WERI-Rb-1 (cell line): Measurements from ENCODE around the gene RALGAPA2.

Source experiments
- DNase-seq: peaks from one replicate; pipeline ENCODE4 v3.0.0-alpha.2; 2020
- H3K27ac ChIP-seq: fragments of 250-450 bp; sonication (Bioruptor Pico); 2 replicates; pipeline ENCODE4 v1.5.1; 2020; ENCODE audit warnings: mild to moderate bottlenecking, moderate library complexity
- H3K27me3 ChIP-seq: fragments of 250-450 bp; sonication (Bioruptor Pico); 2 replicates; pipeline ENCODE4 v1.5.1; 2021; ENCODE audit warnings: mild to moderate bottlenecking, low read depth, moderate library complexity; ENCODE audit not compliant: insufficient read depth, severe bottlenecking
- H3K36me3 ChIP-seq: fragments of 250-450 bp; sonication (Bioruptor Pico); 2 replicates; pipeline ENCODE4 v1.5.1; 2020; ENCODE audit warnings: mild to moderate bottlenecking, moderate library complexity
- H3K4me3 ChIP-seq: 2 replicates; pipeline ENCODE4 v1.5.1; 2011; ENCODE audit warnings: low read depth, mild to moderate bottlenecking, control low read depth, low read length
- H3K9me3 ChIP-seq: fragments of 250-450 bp; sonication (Bioruptor Pico); 2 replicates; pipeline ENCODE4 v1.5.1; 2021; ENCODE audit warnings: mild to moderate bottlenecking, moderate library complexity; ENCODE audit not compliant: severe bottlenecking
- CTCF ChIP-seq: IDR thresholded peaks from 2 replicates; pipeline ENCODE4 v1.5.1; 2011; ENCODE audit warnings: low read depth, mild to moderate bottlenecking, control low read depth, inconsistent platforms, low read length

Gene RALGAPA2

GRCh38 chr20:20456741-20457140, 255.7 kb downstream of the RALGAPA2 start:
- TF ChIP-seq CTCF, result no peak
- Histone ChIP-seq H3K27ac (no peak overlapping the region), H3K27me3 (no peaks in the 10 kb centered on the region), H3K9me3 (no peaks in the 10 kb centered on the region), H3K4me3 (no peak overlapping the region), H3K36me3 (no peaks in the 10 kb centered on the region)
- DNase-seq, result no peak

GRCh38 chr20:20455926-20456325, 256.5 kb downstream of the RALGAPA2 start:
- Histone ChIP-seq H3K9me3 (no peaks in the 10 kb centered on the region), H3K36me3 (no peaks in the 10 kb centered on the region), H3K27me3 (no peaks in the 10 kb centered on the region), H3K4me3 (no peak overlapping the region), H3K27ac (no peak overlapping the region)
- no peak for TF ChIP-seq CTCF
- DNase-seq, result no peak

GRCh38 chr20:20454850-20455627, 257.4 kb downstream of the RALGAPA2 start:
- no peak for TF ChIP-seq CTCF
- Histone ChIP-seq H3K4me3 (peak overlapping the region; percentile 26), H3K27me3 (no peaks in the 10 kb centered on the region), H3K36me3 (no peaks in the 10 kb centered on the region), H3K9me3 (no peaks in the 10 kb centered on the region), H3K27ac (peak overlapping the region; percentile 62)
- peak; percentile 93 for DNase-seq

- Histone ChIP-seq H3K27me3 (no peaks in the 10 kb centered on the region), H3K36me3 (no peaks in the 10 kb centered on the region), H3K27ac (peak overlapping the region; percentile 58), H3K9me3 (no peaks in the 10 kb centered on the region), H3K4me3 (no peak overlapping the region; the same call in 1 of the 2 replicates)
- 0 out of 2 replicates have a peak, but pooled peaks have one; percentile 1 for TF ChIP-seq CTCF
- no peak for DNase-seq
Measured at GRCh38 chr20:20454367-20454766, 258.1 kb downstream of the RALGAPA2 start.

- Histone ChIP-seq H3K27ac (peak overlapping the region; percentile 30), H3K4me3 (peak overlapping the region; percentile 1; the same call in 1 of the 2 replicates), H3K9me3 (no peaks in the 10 kb centered on the region), H3K27me3 (no peaks in the 10 kb centered on the region), H3K36me3 (no peaks in the 10 kb centered on the region)
- TF ChIP-seq CTCF, result peak; percentile 47; the same call in 1 of the 2 replicates
- peak; percentile 94 for DNase-seq
Measured at GRCh38 chr20:20452254-20452676, 260.2 kb downstream of the RALGAPA2 start.

GRCh38 chr20:20450521-20450920, 261.9 kb downstream of the RALGAPA2 start:
- no peak for TF ChIP-seq CTCF
- H3K9me3 ChIP-seq, result no peaks in the 10 kb centered on the region
- DNase-seq, result no peak
- no peaks in the 10 kb centered on the region for H3K36me3 ChIP-seq
- H3K27ac ChIP-seq, result no peak overlapping the region
- no peak overlapping the region for H3K4me3 ChIP-seq
- no peaks in the 10 kb centered on the region for H3K27me3 ChIP-seq
